Articular chondrocyte of knee joint (primary cell): ENCODE measurements around the gene MRTO4. TPM values are rescaled to one million over a fixed set of nuclear protein-coding genes. Genes with fewer than 3 reads are reported as not detected.

ENCODE experiments used
- small RNA-seq: library from RNA; depleted of rRNA; stranded (forward); fragments of <200 nt; gene quantifications from one replicate; pipeline ENCODE3, GENCODE V24; 2012
- total RNA-seq: library from RNA; depleted of rRNA; stranded (reverse); fragments of >200 nt; gene quantifications from 2 replicates; pipeline ENCODE4 v1.2.3, GENCODE V29; 2012

Gene MRTO4
- 17.2 and 19.7 TPM in 2 replicates for total RNA-seq

DNA sequence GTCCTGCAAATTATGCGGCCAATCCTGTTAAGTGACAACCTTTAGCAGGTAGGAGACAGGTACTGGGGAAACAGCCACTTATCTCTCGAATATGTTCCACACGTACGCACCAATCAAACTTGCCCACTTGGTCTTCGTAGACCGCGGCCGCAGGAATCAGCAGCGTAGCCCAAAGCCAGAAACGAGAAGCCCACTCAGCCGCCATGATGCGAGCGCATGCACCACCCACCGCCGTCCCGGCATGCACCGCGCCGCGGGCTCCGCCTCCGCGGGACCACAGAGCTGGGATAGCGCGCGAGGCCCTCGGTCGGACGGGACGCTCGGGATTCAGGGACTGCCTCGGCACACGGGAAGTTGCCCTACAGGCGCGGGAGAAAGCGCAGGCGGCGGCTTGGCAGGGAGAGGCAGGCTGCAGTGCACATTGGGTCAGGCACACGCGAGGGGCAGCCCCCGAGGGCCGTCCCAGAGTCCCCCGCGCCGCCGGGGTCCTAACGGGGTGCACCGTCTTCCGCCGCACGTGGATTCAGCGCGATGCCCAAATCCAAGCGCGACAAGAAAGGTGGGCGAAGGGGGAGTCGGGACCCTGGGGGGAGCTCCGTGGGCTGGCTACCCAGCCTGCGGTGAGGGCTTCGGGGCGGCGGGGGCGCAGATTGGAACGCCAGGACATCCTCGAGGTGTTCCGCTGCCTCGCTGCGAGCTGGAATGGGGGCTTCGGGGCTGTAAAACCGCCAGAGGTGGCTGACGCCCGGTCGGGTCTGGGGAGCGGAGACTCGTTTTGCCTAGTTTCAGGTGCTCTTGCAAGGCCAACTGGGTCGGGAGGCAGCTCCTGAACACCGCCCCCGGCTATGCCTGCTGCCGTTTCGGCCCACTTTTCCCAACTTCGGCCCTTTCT is at the start of gene MRTO4, which contains the start of gene EMC1:
Gene MRTO4, plus strand, starts transcription at position 501 of the 892 bp plus-strand sequence. Its CDS starts 31 bp downstream, at position 532.
Gene EMC1, minus strand, starts transcription at position 220 of the 892 bp plus-strand sequence. Its CDS starts 15 bp downstream, at position 205.

GRCh38 chr1:19209990-19210771 is 41.4 kb upstream of the MRTO4 start, which contains the start of gene UBR4:
UBR4 (minus strand) TSS chr1:19210266; CDS start chr1:19210248, 18 bp downstream.

GRCh38 chr1:19288324-19289241 is 37.0 kb downstream of the MRTO4 start, which contains the start of gene AKR7A3:
AKR7A3 (minus strand) TSS chr1:19288770; CDS start chr1:19288709, 61 bp downstream.

Small RNA genes within 50 kb of the gene (small RNA-seq; reads per million reads assigned to genes)
- not detected for gene RNU6-1099P

Other genes starting within 250 kb of the MRTO4 start
- gene UBR4, start 41.5 kb upstream of the MRTO4 start, total RNA-seq = 150 TPM in 2 replicates
- 53.7 and 54.2 TPM in 2 replicates for gene EMC1, start 281 bp upstream of the MRTO4 start, total RNA-seq
- 0.52 and 0.86 TPM in 2 replicates for gene AKR7A3, start 37.0 kb downstream of the MRTO4 start, total RNA-seq
- 60.2 and 73.3 TPM in 2 replicates for gene AKR7A2, start 60.3 kb downstream of the MRTO4 start, total RNA-seq
- 16.8 and 17.9 TPM in 2 replicates for gene SLC66A1, start 60.5 kb downstream of the MRTO4 start, total RNA-seq
- gene CAPZB, start 233.7 kb downstream of the MRTO4 start, total RNA-seq = 203 and 216 TPM in 2 replicates